ENCODE measurements around the gene NCOA1. TPM values are rescaled to one million over a fixed set of nuclear protein-coding genes. Genes with fewer than 3 reads are reported as not detected.

NCOA1 gene
- total RNA-seq, 1 experiment from 2014 or later = 11.6 TPM

DNA sequence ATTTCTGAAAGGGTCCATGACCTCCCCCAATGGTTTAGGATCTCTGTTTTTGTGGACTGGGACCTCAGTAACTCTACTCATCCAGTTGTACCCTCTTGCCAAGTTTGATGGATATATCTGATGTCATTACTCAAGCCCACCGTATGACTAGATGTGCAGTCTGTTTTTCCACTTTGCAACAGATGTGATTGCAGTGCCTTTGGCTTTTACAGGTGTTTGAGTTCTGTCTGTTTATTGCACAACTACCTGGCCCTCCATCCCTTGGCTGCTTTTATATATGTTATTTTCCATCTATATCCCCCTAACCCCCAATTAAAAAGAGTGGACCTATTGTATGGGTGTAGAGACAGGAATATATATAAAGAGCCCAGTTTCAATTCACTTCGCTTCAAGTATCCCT is 10.8 kb downstream of the NCOA1 start:
- H3K36me3 ChIP-seq (ENCODE audit: low read depth) = no peaks in the 10 kb centered on the region
- BruUV-seq (replicated peaks) = no TSS peak
- no peaks in the 10 kb centered on the region for H3F3A ChIP-seq (ENCODE audit: insufficient read depth, low read depth)
- H3K4me2 ChIP-seq = no peak overlapping the region
- H3K9me2 ChIP-seq (ENCODE audit: insufficient read depth) = 0 out of 2 replicates have a peak, but pooled peaks cover 4% of the 10 kb centered on the region
- no peak overlapping the region for H3K27ac ChIP-seq
- H3K27me3 ChIP-seq (ENCODE audit: insufficient read depth, low read depth) = no peaks in the 10 kb centered on the region
- no peak for DNase-seq
- no peak overlapping the region for H2AFZ ChIP-seq
- no peak overlapping the region for H3K4me3 ChIP-seq
- H3K79me2 ChIP-seq (ENCODE audit: low read depth) = 0 out of 2 replicates have a peak, but pooled peaks cover 10% of the 10 kb centered on the region
- intact Hi-C loops (cut with micrococcal nuclease; ENCODE audit: unreplicated experiment) = no loop called here
- no peaks in the 10 kb centered on the region for H4K20me1 ChIP-seq (ENCODE audit: insufficient read depth)
- CTCF ChIA-PET = no interaction called here
- TF ChIP-seq CTCF (conservative IDR thresholded peaks at IDR 0.05) (no peak), EZH2 (IDR thresholded peaks at IDR 0.05; ENCODE audit: low read depth) (no peak)
- POLR2A ChIA-PET (ENCODE audit: unreplicated experiment) = no interaction called here
- H3K4me1 ChIP-seq (replicated peaks; ENCODE audit: insufficient read depth) = no peaks in the 10 kb centered on the region
- no peaks in the 10 kb centered on the region for H3K9me3 ChIP-seq (ENCODE audit: insufficient read depth, low read depth)

DNA sequence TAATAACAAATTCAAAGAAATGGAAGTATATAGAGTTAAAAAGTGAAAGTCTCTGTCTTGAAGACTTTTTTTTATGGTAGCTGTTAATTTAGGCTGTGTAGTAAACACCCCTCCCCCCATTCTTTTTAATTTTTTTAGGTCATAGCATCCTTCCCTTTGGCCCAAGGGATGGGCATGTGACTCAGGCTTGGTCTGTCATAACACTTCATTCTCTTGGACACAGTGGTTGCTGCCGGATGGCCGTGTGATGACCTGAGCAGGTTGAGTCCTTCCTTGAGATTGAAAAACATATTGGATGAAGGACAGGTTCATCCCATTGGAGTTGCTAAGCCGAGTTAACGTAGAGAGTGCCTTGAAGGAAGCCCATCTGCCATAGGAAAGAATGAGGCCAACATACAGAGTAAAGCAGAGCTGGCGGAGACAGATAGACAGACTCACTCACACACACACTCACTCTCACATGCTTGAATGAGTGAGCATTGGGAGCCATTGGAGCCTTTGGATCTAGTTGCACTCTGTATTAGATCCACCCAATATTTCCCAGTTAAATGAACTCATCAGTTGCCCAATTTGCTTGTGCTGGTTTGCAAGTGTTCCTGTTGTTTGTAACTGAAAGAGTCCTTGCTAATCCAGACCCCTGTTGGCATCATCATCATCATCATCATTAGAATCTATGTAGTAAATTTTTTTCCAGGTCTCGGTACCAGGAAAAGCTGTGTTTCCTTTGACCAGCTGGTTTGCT is 14.7 kb downstream of the NCOA1 start:
- Histone ChIP-seq H3F3A (ENCODE audit: insufficient read depth, low read depth) (no peaks in the 10 kb centered on the region), H3K79me2 (ENCODE audit: low read depth) (0 out of 2 replicates have a peak, but pooled peaks cover 10% of the 10 kb centered on the region), H4K20me1 (ENCODE audit: insufficient read depth) (no peaks in the 10 kb centered on the region), H3K4me1 (replicated peaks; ENCODE audit: insufficient read depth) (no peaks in the 10 kb centered on the region), H3K36me3 (ENCODE audit: low read depth) (no peaks in the 10 kb centered on the region), H3K4me2 (no peak overlapping the region), H3K9me3 (ENCODE audit: insufficient read depth, low read depth) (no peaks in the 10 kb centered on the region), H2AFZ (no peak overlapping the region), H3K4me3 (no peak overlapping the region), H3K27me3 (ENCODE audit: insufficient read depth, low read depth) (no peaks in the 10 kb centered on the region), H3K27ac (no peak overlapping the region), H3K9me2 (ENCODE audit: insufficient read depth) (0 out of 2 replicates have a peak, but pooled peaks cover 4% of the 10 kb centered on the region)
- BruUV-seq (replicated peaks) = no TSS peak
- no peak for DNase-seq
- ChIA-PET CTCF (no interaction called here), POLR2A (ENCODE audit: unreplicated experiment) (no interaction called here)
- TF ChIP-seq EZH2 (IDR thresholded peaks at IDR 0.05; ENCODE audit: low read depth) (no peak), CTCF (conservative IDR thresholded peaks at IDR 0.05) (no peak)
- intact Hi-C loops (cut with micrococcal nuclease; ENCODE audit: unreplicated experiment) = no loop called here

- ChIA-PET POLR2A (ENCODE audit: unreplicated experiment) (no interaction called here), CTCF (no interaction called here)
- Histone ChIP-seq H3K4me3 (no peak overlapping the region), H3K9me3 (ENCODE audit: insufficient read depth, low read depth) (no peaks in the 10 kb centered on the region), H3K9me2 (ENCODE audit: insufficient read depth) (0 out of 2 replicates have a peak, but pooled peaks cover 4% of the 10 kb centered on the region), H3K27ac (no peak overlapping the region), H3K27me3 (ENCODE audit: insufficient read depth, low read depth) (no peaks in the 10 kb centered on the region), H2AFZ (no peak overlapping the region), H3K79me2 (ENCODE audit: low read depth) (peaks cover 9% of the 10 kb centered on the region; the same call in 1 of the 2 replicates), H3K4me2 (no peak overlapping the region), H3K4me1 (replicated peaks; ENCODE audit: insufficient read depth) (no peaks in the 10 kb centered on the region), H3F3A (ENCODE audit: insufficient read depth, low read depth) (no peaks in the 10 kb centered on the region), H4K20me1 (ENCODE audit: insufficient read depth) (no peaks in the 10 kb centered on the region), H3K36me3 (ENCODE audit: low read depth) (no peaks in the 10 kb centered on the region)
- no peak for DNase-seq
- BruUV-seq (replicated peaks) = no TSS peak
- intact Hi-C loops (cut with micrococcal nuclease; ENCODE audit: unreplicated experiment) = no loop called here
- TF ChIP-seq EZH2 (IDR thresholded peaks at IDR 0.05; ENCODE audit: low read depth) = no peak
- TF ChIP-seq CTCF (conservative IDR thresholded peaks at IDR 0.05) = no peak
Measured at GRCh38 chr2:24507549-24507948, 16.5 kb downstream of the NCOA1 start.
